OCI-LY3 (cell line): ENCODE results near the gene RPL13A.
"Not testable (repeated sequence)": the region's sequence is repeated elsewhere in the genome, so short reads cannot be mapped to it uniquely, and the experiment has no call there.

Experiments used
- H2AFZ ChIP-seq: fragments of 200-600, 300-600 bp; shearing (Covaris generic); 2 replicates; pipeline ENCODE4 v1.6.0; 2014; ENCODE audit warnings: antibody characterized with exemption, low read depth, low read length
- H3K27ac ChIP-seq: fragments of 200-600, 300-600 bp; sonication (generic); 2 replicates; pipeline ENCODE4 v1.5.1; 2014; ENCODE audit warnings: mild to moderate bottlenecking, low read length, moderate library complexity, mixed read lengths
- H3K27me3 ChIP-seq: fragments of 200-600, 300-600 bp; sonication (generic); 2 replicates; pipeline ENCODE4 v1.6.1; 2014; ENCODE audit warnings: low read depth, low read length, mixed read lengths
- H3K36me3 ChIP-seq: fragments of 200-600, 300-600 bp; sonication (generic); replicated peaks from 2 replicates; pipeline ENCODE3; 2014; ENCODE audit warnings: low read depth, low read length, mixed read lengths
- H3K4me1 ChIP-seq: fragments of 300-600, 200-600 bp; sonication (generic); 2 replicates; pipeline ENCODE4 v1.6.1; 2014; ENCODE audit warnings: low read length, mixed read lengths
- H3K4me2 ChIP-seq: fragments of 200-600, 300-600 bp; sonication (generic); 2 replicates; pipeline ENCODE4 v1.6.1; 2014; ENCODE audit warnings: low read length, mixed read lengths
- H3K4me3 ChIP-seq: fragments of 300-600, 200-600 bp; sonication (generic); 2 replicates; pipeline ENCODE4 v1.5.1; 2014; ENCODE audit warnings: antibody characterized with exemption, mild to moderate bottlenecking, low read length, moderate library complexity
- H3K79me2 ChIP-seq: fragments of 300-600, 200-600 bp; shearing (Covaris generic); 2 replicates; pipeline ENCODE4 v1.6.1; 2014; ENCODE audit warnings: mild to moderate bottlenecking, low read length, mixed read lengths
- H3K9ac ChIP-seq: fragments of 300-600, 200-600 bp; shearing (Covaris generic); 2 replicates; pipeline ENCODE4 v1.6.0; 2014; ENCODE audit warnings: mild to moderate bottlenecking, low read length, moderate library complexity
- H3K9me3 ChIP-seq: fragments of 200-600, 300-600 bp; shearing (Covaris generic); 2 replicates; pipeline ENCODE4 v1.6.1; 2014; ENCODE audit warnings: low read length, mixed read lengths; ENCODE audit not compliant: insufficient read depth
- H4K20me1 ChIP-seq: fragments of 200-600, 300-600 bp; sonication (generic); 2 replicates; pipeline ENCODE4 v1.6.1; 2016; ENCODE audit warnings: low read length, mixed read lengths; ENCODE audit not compliant: insufficient read depth
- EZH2phosphoT487 ChIP-seq: fragments of 200-600 bp; shearing (Covaris generic); IDR thresholded peaks from 2 replicates; pipeline ENCODE4 v1.6.1; 2018; ENCODE audit warnings: antibody characterized with exemption, mixed run types, low read depth
- TF ChIP-seq, protein P1 (sequence below): fragments of 200-600, 300-600 bp; sonication (generic); IDR thresholded peaks from 2 replicates; pipeline ENCODE4 v1.5.1; 2014; ENCODE audit warnings: antibody characterized with exemption, low read length, low read depth

The RPL13A gene

DNA sequence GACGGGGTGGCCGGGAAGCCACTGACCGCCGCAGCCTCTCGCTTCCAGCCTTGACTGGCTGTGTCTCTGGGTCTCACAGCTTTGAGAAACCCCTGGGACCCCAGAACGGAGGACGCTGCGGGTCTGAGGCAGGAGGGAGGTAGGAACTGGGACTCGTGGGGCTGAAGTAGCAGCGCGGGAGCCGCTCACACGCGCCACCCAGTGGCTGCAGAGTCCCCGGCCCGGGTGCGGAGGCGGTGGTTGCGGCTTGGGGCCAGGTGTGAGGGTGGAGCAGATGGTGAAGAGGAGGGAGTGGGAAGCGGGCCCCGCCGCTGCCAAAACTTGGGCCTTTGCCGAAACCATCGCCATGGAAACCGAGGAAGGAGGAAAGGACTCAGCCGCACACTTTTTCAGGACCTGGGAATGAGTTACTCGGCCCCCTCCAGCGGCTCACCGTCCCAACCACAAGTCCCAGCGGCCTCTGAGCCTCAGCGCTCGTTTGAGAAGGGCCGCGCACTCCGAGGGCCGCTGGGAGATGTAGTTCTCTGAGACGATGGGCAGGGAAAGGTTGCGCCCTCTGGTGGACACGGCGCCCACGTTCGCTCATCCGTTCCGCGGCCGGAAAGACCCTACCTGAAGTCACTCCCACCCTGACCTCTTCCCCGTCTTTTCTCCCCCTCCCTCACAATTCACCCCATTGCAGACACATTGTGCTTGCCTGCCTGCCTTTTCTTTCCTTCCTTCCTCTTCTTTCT is 43.9 kb upstream of the RPL13A start:
- H3K9me3 ChIP-seq = no peaks in the 10 kb centered on the region
- H3K4me2 ChIP-seq = peak overlapping the region; percentile 74
- 0 out of 2 replicates have a peak overlapping the region, but pooled peaks have one; percentile 7 for H3K27ac ChIP-seq
- H3K4me3 ChIP-seq = peak overlapping the region; percentile 82
- H3K9ac ChIP-seq = peak overlapping the region; percentile 66
- no peaks in the 10 kb centered on the region for H4K20me1 ChIP-seq
- peaks cover 31% of the 10 kb centered on the region for H3K27me3 ChIP-seq
- H3K79me2 ChIP-seq = no peaks in the 10 kb centered on the region
- peak overlapping the region; percentile 87 for H2AFZ ChIP-seq
- peaks cover 22% of the 10 kb centered on the region for H3K36me3 ChIP-seq
- TF ChIP-seq, protein P1, sequence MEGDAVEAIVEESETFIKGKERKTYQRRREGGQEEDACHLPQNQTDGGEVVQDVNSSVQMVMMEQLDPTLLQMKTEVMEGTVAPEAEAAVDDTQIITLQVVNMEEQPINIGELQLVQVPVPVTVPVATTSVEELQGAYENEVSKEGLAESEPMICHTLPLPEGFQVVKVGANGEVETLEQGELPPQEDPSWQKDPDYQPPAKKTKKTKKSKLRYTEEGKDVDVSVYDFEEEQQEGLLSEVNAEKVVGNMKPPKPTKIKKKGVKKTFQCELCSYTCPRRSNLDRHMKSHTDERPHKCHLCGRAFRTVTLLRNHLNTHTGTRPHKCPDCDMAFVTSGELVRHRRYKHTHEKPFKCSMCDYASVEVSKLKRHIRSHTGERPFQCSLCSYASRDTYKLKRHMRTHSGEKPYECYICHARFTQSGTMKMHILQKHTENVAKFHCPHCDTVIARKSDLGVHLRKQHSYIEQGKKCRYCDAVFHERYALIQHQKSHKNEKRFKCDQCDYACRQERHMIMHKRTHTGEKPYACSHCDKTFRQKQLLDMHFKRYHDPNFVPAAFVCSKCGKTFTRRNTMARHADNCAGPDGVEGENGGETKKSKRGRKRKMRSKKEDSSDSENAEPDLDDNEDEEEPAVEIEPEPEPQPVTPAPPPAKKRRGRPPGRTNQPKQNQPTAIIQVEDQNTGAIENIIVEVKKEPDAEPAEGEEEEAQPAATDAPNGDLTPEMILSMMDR = peak; percentile 89
- no peak for TF ChIP-seq EZH2phosphoT487
- peaks cover 4% of the 10 kb centered on the region; the same call in 1 of the 2 replicates for H3K4me1 ChIP-seq

- not testable (repeated sequence) for H3K79me2 ChIP-seq, H3K4me1 ChIP-seq, H3K9ac ChIP-seq, H4K20me1 ChIP-seq, H2AFZ ChIP-seq, H3K27ac ChIP-seq, H3K9me3 ChIP-seq
- H3K36me3 ChIP-seq = peaks cover 26% of the 10 kb centered on the region
- H3K4me3 ChIP-seq = peak overlapping the region; percentile 43
- peaks cover 24% of the 10 kb centered on the region for H3K27me3 ChIP-seq
- H3K4me2 ChIP-seq = peak overlapping the region; percentile 38; the same call in 1 of the 2 replicates
Observed at GRCh38 chr19:49444100-49444700, 43.2 kb upstream of the RPL13A start.

GRCh38 chr19:49445997-49446396 is 41.4 kb upstream of the RPL13A start:
- H2AFZ ChIP-seq = no peak overlapping the region
- no peak overlapping the region for H3K9ac ChIP-seq
- peaks cover 10% of the 10 kb centered on the region for H3K27me3 ChIP-seq
- no peak overlapping the region for H3K27ac ChIP-seq
- H3K4me3 ChIP-seq = no peak overlapping the region
- TF ChIP-seq EZH2phosphoT487 = no peak
- TF ChIP-seq, protein P1 = no peak
- peaks cover 12% of the 10 kb centered on the region for H3K79me2 ChIP-seq
- no peak overlapping the region for H3K4me2 ChIP-seq
- H3K9me3 ChIP-seq = no peaks in the 10 kb centered on the region
- H3K4me1 ChIP-seq = peaks cover 9% of the 10 kb centered on the region
- H3K36me3 ChIP-seq = peaks cover 33% of the 10 kb centered on the region
- no peaks in the 10 kb centered on the region for H4K20me1 ChIP-seq

- peaks cover 10% of the 10 kb centered on the region for H3K4me1 ChIP-seq
- no peaks in the 10 kb centered on the region for H3K9me3 ChIP-seq
- H3K36me3 ChIP-seq = peaks cover 33% of the 10 kb centered on the region
- no peak overlapping the region for H2AFZ ChIP-seq
- H3K79me2 ChIP-seq = peaks cover 18% of the 10 kb centered on the region
- H3K9ac ChIP-seq = no peak overlapping the region
- no peak overlapping the region for H3K4me3 ChIP-seq
- H3K4me2 ChIP-seq = no peak overlapping the region
- TF ChIP-seq, protein P1 = no peak
- TF ChIP-seq EZH2phosphoT487 = no peak
- H3K27me3 ChIP-seq = no peaks in the 10 kb centered on the region
- H3K27ac ChIP-seq = no peak overlapping the region
- H4K20me1 ChIP-seq = no peaks in the 10 kb centered on the region
Observed at GRCh38 chr19:49447485-49448431, 39.6 kb upstream of the RPL13A start.
